ENCODE data around the gene HILPDA. TPM values are rescaled to one million over a fixed set of nuclear protein-coding genes. Genes with fewer than 3 reads are reported as not detected.

HILPDA gene
- total RNA-seq, 2 experiments from 2014 or later, result 344 to 362 TPM

Other genes with a start within 250 kb of the HILPDA start
- not detected for gene LEP, start 214.6 kb upstream of the HILPDA start, total RNA-seq
- gene RBM28, start 112.0 kb upstream of the HILPDA start, total RNA-seq, result 10 to 100 TPM; 55.3 to 55.6 TPM
- gene PRRT4, start 94.2 kb upstream of the HILPDA start, total RNA-seq, result under 1 TPM; 0.20 to 0.69 TPM
- 10 to 100 TPM; 60.5 to 68.1 TPM for gene IMPDH1, start 45.9 kb upstream of the HILPDA start, total RNA-seq
- gene METTL2B, start 20.9 kb downstream of the HILPDA start, total RNA-seq, result 10 to 100 TPM; 38.9 to 45.6 TPM
- under 1 TPM in 1 of 2 experiments, not detected in 1; 0.25 TPM for gene GARIN1A, start 216.4 kb downstream of the HILPDA start, total RNA-seq